Gastrocnemius medialis (tissue), 4 donors: ENCODE data around the gene CHCHD6. TPM values are rescaled to one million over a fixed set of nuclear protein-coding genes. Genes with fewer than 3 reads are reported as not detected.

Experiments
- ATAC-seq, 2 donors: fragments of 150-250 bp; one replicate each; pipeline ENCODE4 v1.9.1; 2016
- DNase-seq, 2 donors: peaks; one replicate each; pipeline ENCODE4 v3.0.0-alpha.2; 2019
- H3K27ac ChIP-seq, 4 donors: fragments of 200-600 bp; sonication (generic); 1 replicate in 1 of 4; 2 replicates in 3 of 4; pipeline ENCODE4 v1.5.1; 2016 to 2018; ENCODE audit warnings: mild to moderate bottlenecking in 2 of 4, moderate library complexity in 1 of 4
- H3K27me3 ChIP-seq, 3 donors: fragments of 200-600 bp; sonication (generic) in 2 of 3; 1 replicate in 1 of 3; 2 replicates in 2 of 3; pipeline versions ENCODE4 v1.5.1 to v1.6.0; 2016 to 2019; ENCODE audit warnings: mild to moderate bottlenecking in 1 of 3, moderate library complexity in 1 of 3
- H3K36me3 ChIP-seq, 2 donors: fragments of 200-600 bp; sonication (generic) in 1 of 2; one replicate each; pipeline ENCODE4 v1.5.1; 2017 to 2018
- H3K4me1 ChIP-seq, 2 donors: fragments of 200-600 bp; sonication (generic) in 1 of 2; one replicate each; pipeline ENCODE4 v1.5.1; 2016 to 2017; ENCODE audit warnings: mild to moderate bottlenecking in 2 of 2
- H3K4me3 ChIP-seq, 4 donors: fragments of 200-600 bp; sonication (generic) in 3 of 4; 1 replicate in 1 of 4; 2 replicates in 3 of 4; pipeline ENCODE4 v1.5.1; 2016 to 2019; ENCODE audit warnings: mild to moderate bottlenecking in 2 of 4
- H3K9me3 ChIP-seq, 3 donors: fragments of 200-600 bp; sonication (generic) in 2 of 3; 1 replicate in 1 of 3; 2 replicates in 2 of 3; pipeline ENCODE4 v1.5.1; 2016 to 2019
- POLR2A ChIP-seq, 2 donors: fragments of 450-650 bp; IDR thresholded peaks; one replicate each; pipeline ENCODE4 v1.6.1; 2017; ENCODE audit warnings: antibody characterized with exemption in 2 of 2, mild to moderate bottlenecking in 2 of 2, moderate library complexity in 2 of 2
- in situ Hi-C, 4 donors: fragments of 200-750 bp; cut with MboI; loops; one replicate each; pipeline versions ENCODE4 v1.15.0 to v1.8.0; 2017; ENCODE audit warnings: low sequenced_read_pairs in 4 of 4
- intact Hi-C: fragments of 100-400 bp; cut with DNase I; formaldehyde crosslinking; loops from one replicate; pipeline ENCODE4 v1.15.1; 2023; ENCODE audit warnings: low total_unique reads
- total RNA-seq, 4 donors: library from RNA; depleted of rRNA; stranded (reverse); fragments of >200 nt; gene quantifications; one replicate each; pipeline versions ENCODE4 v1.1.0 to v1.2.3, GENCODE V29; 2016
- TF ChIP-seq, protein P1 (sequence below), 5 experiments: fragments of 450-650 bp in 3 of 5; fragments of 200-600 bp in 2 of 5; sonication (generic) in 2 of 5; IDR thresholded peaks in 4 of 5; conservative IDR thresholded peaks in 1 of 5; 1 replicate in 4 of 5; 2 replicates in 1 of 5; pipeline ENCODE4 v1.5.1; 2016 to 2019; ENCODE audit warnings: antibody characterized with exemption in 5 of 5, mild to moderate bottlenecking in 3 of 5, moderate library complexity in 3 of 5

CHCHD6 gene
- total RNA-seq, 4 donors from 2014 or later = 2.7 to 4.2 (median 3.4) TPM

- ATAC-seq (no peak), DNase-seq (no peak)
- Histone ChIP-seq H3K27me3 (no peaks in the 10 kb centered on the region), H3K9me3 (no peaks in the 10 kb centered on the region), H3K4me3 (no peak overlapping the region), H3K27ac (no peak overlapping the region), H3K4me1 (no peaks in the 10 kb centered on the region), H3K36me3 (no peaks in the 10 kb centered on the region)
- in situ Hi-C loops = loop anchor here in 3 of 4 donors (10.0 kb wide), 2 partner anchors 775 to 865 kb away; no protein-coding TSS in a partner anchor
- intact Hi-C loops = loop anchor here (1.0 to 2.0 kb wide), 4 partner anchors 66 to 867 kb away; partner anchors contain the start of gene PLXNA1
- TF ChIP-seq, protein P1, sequence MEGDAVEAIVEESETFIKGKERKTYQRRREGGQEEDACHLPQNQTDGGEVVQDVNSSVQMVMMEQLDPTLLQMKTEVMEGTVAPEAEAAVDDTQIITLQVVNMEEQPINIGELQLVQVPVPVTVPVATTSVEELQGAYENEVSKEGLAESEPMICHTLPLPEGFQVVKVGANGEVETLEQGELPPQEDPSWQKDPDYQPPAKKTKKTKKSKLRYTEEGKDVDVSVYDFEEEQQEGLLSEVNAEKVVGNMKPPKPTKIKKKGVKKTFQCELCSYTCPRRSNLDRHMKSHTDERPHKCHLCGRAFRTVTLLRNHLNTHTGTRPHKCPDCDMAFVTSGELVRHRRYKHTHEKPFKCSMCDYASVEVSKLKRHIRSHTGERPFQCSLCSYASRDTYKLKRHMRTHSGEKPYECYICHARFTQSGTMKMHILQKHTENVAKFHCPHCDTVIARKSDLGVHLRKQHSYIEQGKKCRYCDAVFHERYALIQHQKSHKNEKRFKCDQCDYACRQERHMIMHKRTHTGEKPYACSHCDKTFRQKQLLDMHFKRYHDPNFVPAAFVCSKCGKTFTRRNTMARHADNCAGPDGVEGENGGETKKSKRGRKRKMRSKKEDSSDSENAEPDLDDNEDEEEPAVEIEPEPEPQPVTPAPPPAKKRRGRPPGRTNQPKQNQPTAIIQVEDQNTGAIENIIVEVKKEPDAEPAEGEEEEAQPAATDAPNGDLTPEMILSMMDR (IDR thresholded peaks at IDR 0.05 in 4 of 5, conservative IDR thresholded peaks at IDR 0.05 in 1 of 5) = no peak
- no peak for TF ChIP-seq POLR2A (IDR thresholded peaks at IDR 0.05)
Measured at GRCh38 chr3:126679831-126680666, 24.0 kb upstream of the CHCHD6 start.

DNA sequence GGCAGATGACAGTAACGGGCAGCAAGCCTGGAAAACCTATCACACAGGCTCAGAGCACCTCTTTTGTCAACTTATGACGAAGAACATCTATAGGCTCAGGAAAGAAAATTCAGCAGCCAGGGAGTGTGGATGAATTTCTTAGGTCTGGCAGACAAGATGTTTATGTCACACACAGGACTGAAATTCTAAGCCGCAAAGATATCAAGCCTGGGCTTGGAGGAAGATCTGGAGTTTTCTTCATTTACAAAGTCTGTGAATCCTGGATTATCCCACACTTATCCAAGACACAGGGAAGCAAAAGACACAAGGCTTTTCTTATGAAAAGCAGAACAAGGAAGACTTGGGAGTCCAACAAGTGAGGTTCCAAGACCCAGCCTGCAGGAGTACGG, 23.4 kb upstream of the CHCHD6 start:
- no peaks in the 10 kb centered on the region for H3K36me3 ChIP-seq
- intact Hi-C loops = no loop called here
- H3K27ac ChIP-seq = no peak overlapping the region
- ATAC-seq (no peak), DNase-seq (no peak)
- in situ Hi-C loops = loop anchor here in 2 of 4 donors (10.0 kb wide), 2 partner anchors 774 to 864 kb away; no protein-coding TSS in a partner anchor
- no peaks in the 10 kb centered on the region for H3K9me3 ChIP-seq
- no peaks in the 10 kb centered on the region for H3K27me3 ChIP-seq
- no peaks in the 10 kb centered on the region for H3K4me1 ChIP-seq
- TF ChIP-seq POLR2A (IDR thresholded peaks at IDR 0.05) = no peak
- TF ChIP-seq, protein P1 (IDR thresholded peaks at IDR 0.05 in 4 of 5, conservative IDR thresholded peaks at IDR 0.05 in 1 of 5) = no peak
- H3K4me3 ChIP-seq = no peak overlapping the region

GRCh38 chr3:126682009-126682408, 22.0 kb upstream of the CHCHD6 start:
- Histone ChIP-seq H3K4me3 (no peak overlapping the region), H3K27me3 (no peaks in the 10 kb centered on the region), H3K36me3 (no peaks in the 10 kb centered on the region), H3K27ac (no peak overlapping the region), H3K9me3 (no peaks in the 10 kb centered on the region), H3K4me1 (no peaks in the 10 kb centered on the region)
- in situ Hi-C loops (loop anchor here in 2 of 4 donors (10.0 kb wide), 2 partner anchors 773 to 863 kb away; no protein-coding TSS in a partner anchor), intact Hi-C loops (no loop called here)
- ATAC-seq = no peak
- no peak for TF ChIP-seq POLR2A (IDR thresholded peaks at IDR 0.05)
- TF ChIP-seq, protein P1 (IDR thresholded peaks at IDR 0.05 in 4 of 5, conservative IDR thresholded peaks at IDR 0.05 in 1 of 5) = no peak
- no peak for DNase-seq

GRCh38 chr3:126683069-126683468, 21.0 kb upstream of the CHCHD6 start:
- Histone ChIP-seq H3K9me3 (no peaks in the 10 kb centered on the region), H3K27ac (no peak overlapping the region), H3K4me1 (no peaks in the 10 kb centered on the region), H3K4me3 (no peak overlapping the region), H3K27me3 (no peaks in the 10 kb centered on the region), H3K36me3 (no peaks in the 10 kb centered on the region)
- DNase-seq = no peak
- intact Hi-C loops = no loop called here
- no peak for TF ChIP-seq POLR2A (IDR thresholded peaks at IDR 0.05)
- TF ChIP-seq, protein P1 (IDR thresholded peaks at IDR 0.05 in 4 of 5, conservative IDR thresholded peaks at IDR 0.05 in 1 of 5) = no peak
- in situ Hi-C loops = loop anchor here in 2 of 4 donors (10.0 kb wide), 2 partner anchors 772 to 862 kb away; no protein-coding TSS in a partner anchor
- ATAC-seq = no peak
